Measurements from ENCODE around the gene PROS1.

Gene PROS1

GRCh38 chr3:93973131-93974126 is at the start of gene PROS1:
TSS of gene PROS1 (minus strand) at chr3:93973896. CDS start at chr3:93973749, 147 bp downstream.
- peak; percentile 13 for DNase-seq (ENCODE audit: low read depth)

- DNase-seq (ENCODE audit: low read depth): no peak
These were observed 46.6 kb upstream of the PROS1 start for GRCh38 chr3:94020293-94020692.

- DNase-seq (ENCODE audit: low read depth): no peak
These were observed 46.0 kb upstream of the PROS1 start for GRCh38 chr3:94019659-94020058.

GRCh38 chr3:94015025-94015424 is 41.3 kb upstream of the PROS1 start:
- no peak for DNase-seq (ENCODE audit: low read depth)

GRCh38 chr3:94012185-94012584 is 38.5 kb upstream of the PROS1 start:
- DNase-seq (ENCODE audit: low read depth): no peak

GRCh38 chr3:94011233-94011711 is 37.6 kb upstream of the PROS1 start:
- no peak for DNase-seq (ENCODE audit: low read depth)

GRCh38 chr3:94009608-94010007 is 35.9 kb upstream of the PROS1 start:
- DNase-seq (ENCODE audit: low read depth): no peak

- no peak for DNase-seq (ENCODE audit: low read depth)
These were observed 34.6 kb upstream of the PROS1 start for GRCh38 chr3:94008253-94008652.

- no peak for DNase-seq (ENCODE audit: low read depth)
These were observed 30.7 kb upstream of the PROS1 start for GRCh38 chr3:94004301-94004910.

- DNase-seq (ENCODE audit: low read depth): no peak
These were observed 28.3 kb upstream of the PROS1 start for GRCh38 chr3:94001827-94002495.

- DNase-seq (ENCODE audit: low read depth): no peak
These were observed 27.5 kb upstream of the PROS1 start for GRCh38 chr3:94001191-94001590.

GRCh38 chr3:93994056-93994455 is 20.4 kb upstream of the PROS1 start:
- no peak for DNase-seq (ENCODE audit: low read depth)

GRCh38 chr3:93992207-93992606 is 18.5 kb upstream of the PROS1 start:
- DNase-seq (ENCODE audit: low read depth): no peak

GRCh38 chr3:93991631-93992030 is 17.9 kb upstream of the PROS1 start:
- no peak for DNase-seq (ENCODE audit: low read depth)

- DNase-seq (ENCODE audit: low read depth): no peak
These were observed 15.5 kb upstream of the PROS1 start for GRCh38 chr3:93989241-93989640.

GRCh38 chr3:93988764-93989163 is 15.1 kb upstream of the PROS1 start:
- no peak for DNase-seq (ENCODE audit: low read depth)

- DNase-seq (ENCODE audit: low read depth): no peak
These were observed 14.6 kb upstream of the PROS1 start for GRCh38 chr3:93988283-93988682.

GRCh38 chr3:93984618-93985017 is 10.9 kb upstream of the PROS1 start:
- DNase-seq (ENCODE audit: low read depth): no peak

GRCh38 chr3:93983408-93983807 is 9.7 kb upstream of the PROS1 start:
- DNase-seq (ENCODE audit: low read depth): no peak

GRCh38 chr3:93981649-93982048 is 8.0 kb upstream of the PROS1 start:
- no peak for DNase-seq (ENCODE audit: low read depth)

- DNase-seq (ENCODE audit: low read depth): peak; percentile 88
These were observed 6.4 kb upstream of the PROS1 start, which contains the start of gene ARL13B for GRCh38 chr3:93979850-93980676. TSS of gene ARL13B (plus strand) at chr3:93980155. CDS start at chr3:93980424, 269 bp downstream.

GRCh38 chr3:93969997-93970396 is 3.7 kb downstream of the PROS1 start:
- no peak for DNase-seq (ENCODE audit: low read depth)
